GM12891 (cell line): ENCODE data around the gene HECTD4.

Source experiments
- DNase-seq: peaks from one replicate; pipeline ENCODE4 v3.0.0; 2011; ENCODE audit warnings: low spot score; ENCODE audit not compliant: insufficient read length
- FAIRE-seq: peaks from 2 replicates; lab custom pipeline; 2011; peaks lifted over from hg19 to GRCh38; lab: Jason Lieb, UNC
- PAX5 ChIP-seq: IDR thresholded peaks from 2 replicates; pipeline ENCODE4 v1.6.1; 2011; ENCODE audit warnings: low read length, moderate library complexity, mild to moderate bottlenecking; ENCODE audit not compliant: insufficient read depth, severe bottlenecking
- POLR2A ChIP-seq: IDR thresholded peaks from 2 replicates; pipeline ENCODE4 v1.6.1; 2011; ENCODE audit warnings: low read depth, low read length, control low read depth
- POLR2AphosphoS5 ChIP-seq: IDR thresholded peaks from 2 replicates; pipeline ENCODE4 v1.6.1; 2011; ENCODE audit warnings: low read depth, low read length, control low read depth
- POU2F2 ChIP-seq: IDR thresholded peaks from 2 replicates; pipeline ENCODE4 v1.6.1; 2011; ENCODE audit warnings: low read depth, mild to moderate bottlenecking, control low read depth, low read length, moderate library complexity
- SPI1 ChIP-seq: IDR thresholded peaks from 2 replicates; pipeline ENCODE4 v1.6.1; 2011; ENCODE audit warnings: low read depth, low read length, control low read depth
- TAF1 ChIP-seq: IDR thresholded peaks from 2 replicates; pipeline ENCODE4 v1.6.1; 2011; ENCODE audit warnings: low read depth, low read length, control low read depth

The HECTD4 gene

DNA sequence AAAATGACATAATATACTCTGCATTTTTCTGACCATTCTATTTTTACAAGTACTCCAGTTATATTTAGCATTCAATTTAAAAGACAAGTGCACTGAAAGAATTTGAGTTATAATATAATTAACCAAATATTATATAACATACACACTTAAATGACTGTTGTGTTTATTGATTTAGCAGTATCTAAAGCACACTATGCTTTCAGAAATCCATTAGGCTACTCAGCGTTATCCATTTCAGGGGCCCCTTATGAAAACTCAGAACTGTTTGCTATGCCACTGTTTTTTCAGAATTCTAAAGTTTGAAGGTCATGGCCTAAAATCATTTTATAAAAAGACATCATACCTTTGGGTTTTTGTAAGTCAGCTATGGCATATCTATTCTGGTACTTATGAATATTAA, 57.1 kb downstream of the HECTD4 start:
- no peak for TF ChIP-seq TAF1
- TF ChIP-seq POLR2AphosphoS5: no peak
- no peak for TF ChIP-seq POU2F2
- no peak for TF ChIP-seq PAX5
- no peak for TF ChIP-seq POLR2A
- no peak for TF ChIP-seq SPI1
- FAIRE-seq: no peak
- DNase-seq: no peak

DNA sequence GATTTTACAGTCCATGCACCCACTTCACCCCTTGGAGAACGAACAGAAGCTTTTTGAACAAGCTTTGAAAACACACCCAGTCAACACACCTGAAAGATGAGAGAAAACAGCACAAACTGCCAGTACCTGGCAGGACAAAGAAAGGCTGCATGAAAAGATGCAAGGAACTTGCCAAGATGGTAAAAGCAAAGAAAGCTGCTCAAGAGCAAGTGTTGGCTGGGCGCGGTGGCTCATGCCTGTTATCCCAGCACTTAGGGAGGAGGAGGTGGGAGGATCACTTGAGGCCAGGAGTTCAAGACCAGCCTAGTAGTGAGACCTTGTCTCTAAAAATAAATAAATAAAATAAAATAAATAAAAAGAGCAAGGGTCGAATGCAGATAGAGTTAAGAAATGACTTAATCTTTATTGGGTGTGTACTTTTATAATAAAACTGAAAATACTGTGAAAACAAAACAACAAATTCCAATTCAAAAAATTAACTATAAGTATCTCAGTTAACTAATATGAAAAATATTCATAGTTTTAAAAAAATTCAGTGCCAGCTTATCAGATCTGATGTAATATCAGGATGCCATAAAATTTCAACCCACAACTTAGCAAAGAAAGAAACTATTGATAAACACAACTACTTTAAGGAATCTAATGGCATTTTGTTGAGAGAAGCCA, 59.2 kb downstream of the HECTD4 start:
- DNase-seq (no peak), FAIRE-seq (no peak)
- TF ChIP-seq POLR2A (no peak), TAF1 (no peak), PAX5 (no peak), SPI1 (no peak), POLR2AphosphoS5 (no peak), POU2F2 (no peak)

DNA sequence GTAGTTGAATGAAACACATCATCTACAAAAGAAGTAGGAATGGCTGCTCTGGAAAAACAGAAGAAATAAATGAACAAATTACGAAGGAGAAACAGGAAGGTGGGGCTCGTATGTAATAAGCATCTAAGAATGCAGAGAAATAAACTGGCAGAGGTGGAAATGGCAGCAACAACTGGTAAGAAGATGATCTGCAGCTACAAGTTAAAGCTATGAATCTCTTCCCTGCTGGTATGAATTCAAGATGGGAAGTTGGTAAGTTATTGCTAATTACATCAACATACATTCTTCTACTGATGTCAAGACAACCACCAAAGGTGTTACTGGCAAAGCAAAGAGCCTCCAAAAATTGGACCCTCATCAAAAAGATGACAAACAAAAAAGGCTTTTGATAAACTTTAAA, 59.8 kb downstream of the HECTD4 start:
- DNase-seq (no peak), FAIRE-seq (no peak)
- TF ChIP-seq PAX5 (no peak), SPI1 (no peak), POLR2A (no peak), POLR2AphosphoS5 (no peak), TAF1 (no peak), POU2F2 (no peak)

DNA sequence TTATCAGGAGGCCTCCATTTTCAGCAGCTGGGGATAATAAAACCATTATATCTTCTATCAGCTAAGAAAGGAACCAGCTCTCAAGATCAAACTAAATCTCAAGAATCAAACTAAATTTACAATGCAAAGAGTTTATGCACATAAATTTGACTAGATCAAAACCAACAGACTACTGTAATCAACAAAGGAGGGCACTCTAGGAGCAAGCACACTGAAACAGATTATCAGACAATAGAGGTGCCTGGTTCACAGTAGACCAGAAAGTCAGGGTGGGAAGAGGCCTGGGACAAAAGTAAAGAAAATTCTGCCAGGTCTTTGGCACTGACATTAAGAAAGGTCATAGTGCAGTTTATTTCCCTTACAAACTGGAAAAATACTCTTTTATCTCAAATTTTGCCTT, 61.0 kb downstream of the HECTD4 start:
- TF ChIP-seq POLR2A: no peak
- no peak for TF ChIP-seq TAF1
- TF ChIP-seq POU2F2: no peak
- TF ChIP-seq PAX5: no peak
- TF ChIP-seq SPI1: no peak
- TF ChIP-seq POLR2AphosphoS5: no peak
- FAIRE-seq: no peak
- no peak for DNase-seq

DNA sequence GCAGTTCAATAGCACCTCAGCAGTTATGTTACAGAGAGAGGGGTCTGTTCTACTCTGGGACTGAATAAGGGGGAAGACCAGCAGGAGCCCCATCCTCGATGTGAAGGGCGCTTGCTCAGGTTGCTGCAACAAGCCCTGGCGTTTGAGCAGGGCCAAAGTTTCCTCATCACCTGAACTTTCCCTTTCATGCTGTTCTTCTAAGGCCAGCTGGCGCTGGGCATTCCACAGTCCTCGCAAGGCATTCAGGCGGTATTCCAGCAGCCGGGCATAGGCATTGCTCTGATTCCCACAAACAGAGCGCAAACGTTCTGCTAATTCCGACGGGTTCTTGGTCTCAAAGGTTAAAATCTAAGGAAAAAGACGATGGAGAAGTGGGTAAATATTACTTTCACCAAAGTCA, 62.8 kb downstream of the HECTD4 start:
- no peak for FAIRE-seq
- TF ChIP-seq POLR2A (no peak), PAX5 (no peak), SPI1 (no peak), TAF1 (no peak), POU2F2 (no peak), POLR2AphosphoS5 (no peak)
- DNase-seq: no peak

DNA sequence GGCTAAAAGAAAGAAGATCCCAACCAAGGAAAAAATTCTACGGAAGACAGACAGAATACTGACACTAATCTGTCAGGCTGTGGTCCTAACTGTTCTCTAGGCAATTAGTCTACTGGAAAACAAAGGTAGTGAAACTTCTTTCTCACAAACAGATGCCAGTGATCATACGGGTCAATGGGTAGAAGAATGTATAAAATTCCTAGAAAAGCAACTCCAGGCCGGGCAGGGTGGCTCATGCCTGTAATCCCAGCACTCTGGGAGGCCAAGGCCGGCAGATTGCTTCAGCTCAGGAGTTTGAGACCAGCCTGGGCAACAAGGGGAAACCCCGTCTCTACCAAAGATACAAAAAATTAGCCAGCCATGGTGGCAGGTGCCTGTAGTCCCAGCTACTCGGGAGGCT, 64.8 kb downstream of the HECTD4 start:
- TF ChIP-seq TAF1: no peak
- no peak for TF ChIP-seq SPI1
- no peak for TF ChIP-seq POLR2A
- TF ChIP-seq PAX5: no peak
- no peak for TF ChIP-seq POU2F2
- TF ChIP-seq POLR2AphosphoS5: no peak
- no peak for FAIRE-seq
- no peak for DNase-seq

DNA sequence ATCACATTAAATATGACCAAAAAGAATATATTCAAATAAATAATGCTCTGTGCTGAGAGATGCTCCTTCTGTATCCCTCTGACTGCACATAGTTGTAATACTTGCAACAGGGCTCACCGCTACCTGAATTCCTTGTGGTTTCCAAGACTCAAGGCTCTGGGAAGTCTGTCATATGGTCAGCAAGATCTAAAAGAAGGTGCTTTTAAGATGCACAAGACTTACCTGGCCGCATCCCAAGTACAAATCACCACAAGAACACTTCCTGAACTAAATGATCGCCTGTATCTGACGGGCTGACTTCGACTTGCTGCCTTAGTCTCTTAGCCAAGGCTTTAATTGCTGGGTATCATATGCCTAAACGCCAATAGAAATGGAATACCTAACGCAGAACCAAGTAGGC, 67.2 kb downstream of the HECTD4 start:
- no peak for FAIRE-seq
- TF ChIP-seq PAX5: no peak
- no peak for TF ChIP-seq POLR2A
- no peak for TF ChIP-seq POLR2AphosphoS5
- no peak for TF ChIP-seq TAF1
- no peak for TF ChIP-seq SPI1
- TF ChIP-seq POU2F2: no peak
- no peak for DNase-seq

DNA sequence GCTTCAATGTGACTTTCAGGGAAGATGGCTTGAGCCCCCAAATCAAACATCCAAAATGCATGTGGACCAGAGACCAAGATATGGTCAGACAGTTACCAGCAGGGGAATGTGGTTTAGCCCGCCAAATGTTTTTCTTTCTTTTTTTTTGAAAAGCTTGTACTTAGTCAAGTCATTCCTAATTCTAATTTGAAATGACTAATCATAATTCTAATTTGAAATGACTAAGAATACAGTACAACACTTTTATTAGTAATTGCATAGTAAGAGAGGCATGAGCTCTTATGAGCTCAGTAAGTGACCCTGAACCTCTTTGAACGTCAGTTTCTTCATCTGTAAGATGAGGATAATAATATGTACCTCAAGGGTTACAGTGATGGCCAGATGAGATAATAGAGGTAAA, 72.4 kb downstream of the HECTD4 start:
- DNase-seq (no peak), FAIRE-seq (no peak)
- TF ChIP-seq TAF1 (no peak), PAX5 (no peak), POU2F2 (no peak), POLR2AphosphoS5 (no peak), POLR2A (no peak), SPI1 (no peak)

DNA sequence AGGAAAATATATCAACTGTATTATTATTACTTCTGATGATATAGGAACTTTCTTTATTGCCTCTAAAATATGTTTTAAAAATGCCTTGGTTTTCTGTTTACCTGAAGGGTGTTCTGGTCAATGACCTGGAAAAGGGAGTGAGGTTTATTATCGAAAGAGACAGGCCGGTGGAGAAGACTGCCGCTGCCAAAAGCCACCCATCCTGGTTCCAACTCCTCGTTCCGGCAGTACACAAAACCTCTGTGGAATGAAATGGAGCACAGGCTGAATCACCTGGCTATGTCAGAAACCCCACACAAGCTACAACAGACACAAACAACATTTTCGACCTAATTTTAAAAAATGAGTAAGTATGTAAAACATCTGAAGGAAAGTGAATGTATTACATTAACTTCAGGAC, 73.6 kb downstream of the HECTD4 start:
- FAIRE-seq (no peak), DNase-seq (no peak)

DNA sequence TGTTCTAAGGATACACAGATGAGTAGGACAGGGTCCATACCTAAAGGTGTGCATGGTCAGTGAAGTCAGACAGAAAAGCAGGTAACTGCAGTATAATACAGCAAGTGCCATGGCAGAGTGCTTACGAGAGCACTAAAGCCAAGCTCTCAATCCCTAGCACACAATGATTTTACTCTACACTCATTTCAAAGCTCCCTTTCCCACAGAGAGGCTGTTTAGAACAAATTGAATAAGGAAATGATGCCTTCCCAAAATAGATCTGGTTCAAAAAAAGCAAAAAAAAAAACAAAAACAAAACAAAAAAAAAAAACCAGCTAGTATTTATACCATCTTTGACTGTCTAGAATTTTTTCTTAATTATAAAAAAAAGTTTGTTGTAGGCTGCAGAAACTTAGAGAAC, 74.1 kb downstream of the HECTD4 start:
- TF ChIP-seq POU2F2 (no peak), SPI1 (peak; percentile 5; the same call in 1 of the 2 replicates), POLR2AphosphoS5 (no peak)
- FAIRE-seq: no peak
- DNase-seq: no peak

More for the DNA sequence above, 73.6 kb downstream of the HECTD4 start:
- TF ChIP-seq TAF1 (no peak), POLR2AphosphoS5 (no peak), POLR2A (no peak), SPI1 (no peak), POU2F2 (no peak), PAX5 (no peak)
